DMS114 treated with DMSO at 0.1 percent for 48 hours (cell line): ENCODE data around the gene ANKMY1.

ENCODE experiments used
- DNase-seq: peaks from one replicate; lab custom pipeline; 2025; ENCODE audit not compliant: unreplicated experiment; lab: John Stamatoyannopoulos, UW

ANKMY1 gene

GRCh38 chr2:240478346-240479110, 79.3 kb downstream of the ANKMY1 start:
- DNase-seq = no peak

- no peak for DNase-seq
Measured at GRCh38 chr2:240477916-240478315, 79.9 kb downstream of the ANKMY1 start.

- DNase-seq = no peak
Measured at GRCh38 chr2:240473211-240473610, 84.6 kb downstream of the ANKMY1 start.

- no peak for DNase-seq
Measured at GRCh38 chr2:240472078-240472790, 85.6 kb downstream of the ANKMY1 start.

- DNase-seq = no peak
Measured at GRCh38 chr2:240469740-240470139, 88.0 kb downstream of the ANKMY1 start.

GRCh38 chr2:240469239-240469636, 88.5 kb downstream of the ANKMY1 start:
- no peak for DNase-seq

GRCh38 chr2:240468303-240469238, 89.2 kb downstream of the ANKMY1 start:
- no peak for DNase-seq

GRCh38 chr2:240467659-240468302, 90.0 kb downstream of the ANKMY1 start:
- no peak for DNase-seq

GRCh38 chr2:240467149-240467642, 90.6 kb downstream of the ANKMY1 start:
- no peak for DNase-seq

GRCh38 chr2:240466579-240467148, 91.1 kb downstream of the ANKMY1 start:
- DNase-seq = no peak

GRCh38 chr2:240465765-240466578, 91.8 kb downstream of the ANKMY1 start:
- no peak for DNase-seq

GRCh38 chr2:240465268-240465764, 92.5 kb downstream of the ANKMY1 start:
- no peak for DNase-seq

- DNase-seq = no peak
Measured at GRCh38 chr2:240464514-240465241, 93.1 kb downstream of the ANKMY1 start.

GRCh38 chr2:240463866-240464481, 93.8 kb downstream of the ANKMY1 start:
- DNase-seq = no peak

GRCh38 chr2:240463274-240463865, 94.4 kb downstream of the ANKMY1 start:
- DNase-seq = no peak

GRCh38 chr2:240462707-240463273, 95.0 kb downstream of the ANKMY1 start:
- DNase-seq = no peak

GRCh38 chr2:240462073-240462706, 95.6 kb downstream of the ANKMY1 start:
- no peak for DNase-seq
